GM12892 (cell line): ENCODE results near the gene CLK4.

Experiments
- POLR2A ChIP-seq: IDR thresholded peaks from 2 replicates; pipeline ENCODE4 v1.6.1; 2011; ENCODE audit warnings: low read depth, low read length, control low read depth
- POLR2AphosphoS5 ChIP-seq: IDR thresholded peaks from 2 replicates; pipeline ENCODE4 v1.6.1; 2011; ENCODE audit warnings: low read depth, low read length, control low read depth
- TAF1 ChIP-seq: IDR thresholded peaks from 2 replicates; pipeline ENCODE4 v1.6.1; 2011; ENCODE audit warnings: low read depth, mild to moderate bottlenecking, control low read depth, low read length, borderline replicate concordance

GRCh38 chr5:178674334-178674733, 47.5 kb upstream of the CLK4 start:
- TF ChIP-seq POLR2A (no peak), TAF1 (no peak), POLR2AphosphoS5 (no peak)
